GM21526 (cell line): Measurements from ENCODE around the gene CEP70.
"Not testable (repeated sequence)": the region's sequence is repeated elsewhere in the genome, so short reads cannot be mapped to it uniquely, and the experiment has no call there.

ENCODE experiments used
- ATAC-seq: cut with Tn5 transposase; IDR thresholded peaks from one replicate; pipeline ENCODE4 v1.9.1; 2021; ENCODE audit warnings: moderate library complexity; ENCODE audit not compliant: unreplicated experiment, low FRiP score

The CEP70 gene, protein sequence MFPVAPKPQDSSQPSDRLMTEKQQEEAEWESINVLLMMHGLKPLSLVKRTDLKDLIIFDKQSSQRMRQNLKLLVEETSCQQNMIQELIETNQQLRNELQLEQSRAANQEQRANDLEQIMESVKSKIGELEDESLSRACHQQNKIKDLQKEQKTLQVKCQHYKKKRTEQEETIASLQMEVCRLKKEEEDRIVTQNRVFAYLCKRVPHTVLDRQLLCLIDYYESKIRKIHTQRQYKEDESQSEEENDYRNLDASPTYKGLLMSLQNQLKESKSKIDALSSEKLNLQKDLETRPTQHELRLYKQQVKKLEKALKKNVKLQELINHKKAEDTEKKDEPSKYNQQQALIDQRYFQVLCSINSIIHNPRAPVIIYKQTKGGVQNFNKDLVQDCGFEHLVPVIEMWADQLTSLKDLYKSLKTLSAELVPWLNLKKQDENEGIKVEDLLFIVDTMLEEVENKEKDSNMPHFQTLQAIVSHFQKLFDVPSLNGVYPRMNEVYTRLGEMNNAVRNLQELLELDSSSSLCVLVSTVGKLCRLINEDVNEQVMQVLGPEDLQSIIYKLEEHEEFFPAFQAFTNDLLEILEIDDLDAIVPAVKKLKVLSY

GRCh38 chr3:138594150-138594934 is at the start of gene CEP70:
CEP70 (minus strand) TSS chr3:138594260; CDS start chr3:138572927, 21,333 bp downstream.
- ATAC-seq, result peak; percentile 91

GRCh38 chr3:138642927-138643253 is 48.8 kb upstream of the CEP70 start:
- ATAC-seq, result no peak

- ATAC-seq, result no peak
These were observed 48.3 kb upstream of the CEP70 start for GRCh38 chr3:138642226-138642926.

GRCh38 chr3:138640537-138640936 is 46.5 kb upstream of the CEP70 start:
- no peak for ATAC-seq

GRCh38 chr3:138638641-138639040 is 44.6 kb upstream of the CEP70 start:
- ATAC-seq, result no peak

GRCh38 chr3:138629526-138629925 is 35.5 kb upstream of the CEP70 start:
- no peak for ATAC-seq

DNA sequence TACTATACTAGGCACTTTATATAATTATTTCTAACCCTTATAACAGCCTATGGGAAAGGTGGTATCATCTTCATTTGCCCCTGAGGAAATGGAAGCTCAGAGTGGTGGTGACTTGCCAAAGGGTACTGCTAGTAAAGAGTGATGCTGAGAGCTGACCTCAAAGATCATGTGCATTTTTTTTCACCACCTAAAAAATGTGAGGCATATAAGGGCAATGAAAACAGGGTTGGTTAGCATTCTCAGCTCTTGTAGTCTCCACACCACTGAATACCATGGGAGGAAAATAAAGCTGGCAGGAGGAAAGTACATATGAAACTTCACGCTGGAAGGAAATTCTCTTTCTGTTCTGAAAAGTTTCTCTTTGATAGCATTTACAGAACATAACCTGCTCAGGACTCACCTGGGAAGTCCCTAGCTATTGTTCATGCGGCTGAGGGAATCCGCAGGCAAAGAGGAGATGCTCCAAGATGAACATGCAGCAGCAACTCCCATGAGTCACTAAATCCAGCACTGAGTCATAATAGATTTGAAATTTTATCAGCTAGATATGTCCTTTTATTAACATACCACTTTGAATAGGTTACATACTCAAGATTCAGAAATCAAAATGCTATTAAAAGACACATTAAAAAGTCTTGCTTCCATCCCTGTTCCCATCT is 31.8 kb upstream of the CEP70 start:
- ATAC-seq, result no peak

DNA sequence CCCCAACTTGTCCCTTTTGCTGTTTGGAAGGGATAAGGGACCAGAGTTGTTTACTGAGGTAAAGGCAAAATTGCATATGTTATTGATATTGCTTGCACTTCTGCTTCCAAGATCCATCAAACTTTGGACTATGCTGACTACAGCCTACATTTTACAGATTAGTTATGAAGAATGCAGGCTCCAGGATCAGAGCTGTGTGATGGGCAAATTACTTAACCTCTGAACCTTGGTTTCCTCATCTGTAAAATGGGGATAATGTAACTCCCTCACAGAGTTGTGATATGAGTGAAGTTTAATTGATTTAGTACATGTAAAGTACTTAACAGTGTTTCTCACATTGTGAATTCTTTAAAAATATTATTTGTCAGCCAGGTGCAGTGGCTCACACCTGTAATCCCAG is 30.5 kb upstream of the CEP70 start:
- ATAC-seq, result no peak

DNA sequence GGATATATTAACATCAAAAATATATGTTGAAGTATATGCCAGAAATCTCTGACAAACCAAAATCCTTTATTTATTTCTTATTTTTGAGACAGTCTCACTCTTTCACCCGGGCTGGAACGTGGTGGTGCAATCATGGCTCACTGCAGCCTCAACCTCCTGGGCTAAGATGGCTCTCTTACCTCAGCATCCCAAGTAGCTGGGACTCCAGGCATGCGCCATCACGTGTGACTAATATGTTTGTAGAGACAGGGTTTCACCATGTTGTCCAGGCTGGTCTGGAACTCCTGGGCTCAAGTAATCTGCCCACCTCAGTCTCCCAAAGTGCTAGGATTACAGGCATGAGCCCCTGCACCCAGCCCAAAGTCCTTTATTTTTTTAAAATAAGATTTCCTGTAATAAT is 26.4 kb upstream of the CEP70 start:
- ATAC-seq, result no peak

- no peak for ATAC-seq
These were observed 21.4 kb upstream of the CEP70 start for GRCh38 chr3:138615462-138615861.

GRCh38 chr3:138609898-138610266 is 15.8 kb upstream of the CEP70 start:
- no peak for ATAC-seq

- ATAC-seq, result peak; percentile 66
These were observed 14.5 kb upstream of the CEP70 start, which contains the start of gene FAIM for GRCh38 chr3:138608322-138609135. FAIM (plus strand) TSS chr3:138608771; CDS start chr3:138619727, 10,956 bp downstream.

- not testable (repeated sequence) for ATAC-seq
These were observed 10.1 kb upstream of the CEP70 start for GRCh38 chr3:138604106-138604595.

GRCh38 chr3:138601661-138602060 is 7.6 kb upstream of the CEP70 start:
- ATAC-seq, result not testable (repeated sequence)

- ATAC-seq, result no peak
These were observed 6.2 kb upstream of the CEP70 start for GRCh38 chr3:138600100-138600745.

DNA sequence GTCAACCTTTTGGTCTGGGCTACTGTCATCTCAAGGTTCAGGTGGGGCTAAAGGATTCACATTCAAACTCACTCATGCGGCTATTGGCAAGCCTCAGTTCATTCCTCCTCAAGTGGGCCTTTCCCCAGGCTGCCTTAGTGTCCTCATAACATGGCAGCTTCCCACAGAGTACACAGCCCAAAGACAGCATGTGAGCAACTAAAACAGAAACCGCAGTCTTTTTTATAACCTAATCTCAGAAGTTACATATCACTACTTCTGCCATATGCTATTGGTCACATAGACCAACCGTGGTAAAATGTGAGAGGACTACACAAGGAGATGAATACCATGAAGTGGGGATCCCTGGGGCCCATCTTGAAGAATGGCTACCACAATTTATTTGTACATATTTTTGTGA is 4.5 kb upstream of the CEP70 start:
- ATAC-seq, result no peak

- not testable (repeated sequence) for ATAC-seq
These were observed 3.3 kb upstream of the CEP70 start for GRCh38 chr3:138597186-138597976.
